Thymus (tissue), 11 donors: Measurements from ENCODE around the gene ERMARD. TPM values are rescaled to one million over a fixed set of nuclear protein-coding genes. Genes with fewer than 3 reads are reported as not detected.
"Not testable (repeated sequence)": the region's sequence is repeated elsewhere in the genome, so short reads cannot be mapped to it uniquely, and the experiment has no call there.

Experiments
- DNase-seq, 9 donors: peaks; one replicate each; pipeline ENCODE4 v3.0.0-alpha.2; 2013; ENCODE audit warnings: low spot score in 9 of 9, low read depth in 6 of 9, missing footprints in 1 of 9
- H3K27ac ChIP-seq, 2 donors: one replicate each; pipeline ENCODE4 v1.5.1; 2013; ENCODE audit warnings: control low read depth in 1 of 2, low read depth in 1 of 2, low read length in 1 of 2, mild to moderate bottlenecking in 1 of 2, moderate library complexity in 1 of 2
- H3K27me3 ChIP-seq, 2 donors: one replicate each; pipeline ENCODE4 v1.5.1; 2013; ENCODE audit warnings: low read length in 1 of 2; ENCODE audit not compliant: control insufficient read depth in 2 of 2, insufficient read depth in 1 of 2
- H3K36me3 ChIP-seq, 2 donors: one replicate each; pipeline ENCODE4 v1.5.1; 2013; ENCODE audit warnings: low read length in 1 of 2, mild to moderate bottlenecking in 1 of 2, moderate library complexity in 1 of 2; ENCODE audit not compliant: control insufficient read depth in 2 of 2, insufficient read depth in 2 of 2
- H3K4me1 ChIP-seq, 2 donors: one replicate each; pipeline ENCODE4 v1.5.1; 2013; ENCODE audit warnings: low read length in 2 of 2; ENCODE audit not compliant: control insufficient read depth in 2 of 2, insufficient read depth in 2 of 2
- H3K4me3 ChIP-seq, 2 donors: one replicate each; pipeline ENCODE4 v1.5.1; 2013; ENCODE audit warnings: low read length in 2 of 2, control low read depth in 1 of 2, mild to moderate bottlenecking in 1 of 2
- H3K9me3 ChIP-seq, 2 donors: one replicate each; pipeline ENCODE4 v1.5.1; 2013; ENCODE audit warnings: low read length in 1 of 2, mild to moderate bottlenecking in 1 of 2; ENCODE audit not compliant: control insufficient read depth in 2 of 2, insufficient read depth in 1 of 2
- WGBS: extraction: QIAGEN DNeasy Blood & Tissue Kit; methylation state at CpG from one replicate; pipeline ENCODE4 v1.1.7; 2013; 5-methylcytosine and 5-hydroxymethylcytosine counted together
- polyA plus RNA-seq: library from polyadenylated mRNA; stranded (reverse); fragments of 200-250 nt; gene quantifications from one replicate; pipeline ENCODE4 v1.2.3, GENCODE V29; 2013
- total RNA-seq: library from RNA; stranded (reverse); fragments of 120-200 nt; gene quantifications from one replicate; pipeline ENCODE4 v1.2.4, GENCODE V29; 2013
- donor health status: healthy.

ERMARD gene
- total and polyA plus RNA-seq, 2 donors, result 25.4 to 104 TPM

DNA sequence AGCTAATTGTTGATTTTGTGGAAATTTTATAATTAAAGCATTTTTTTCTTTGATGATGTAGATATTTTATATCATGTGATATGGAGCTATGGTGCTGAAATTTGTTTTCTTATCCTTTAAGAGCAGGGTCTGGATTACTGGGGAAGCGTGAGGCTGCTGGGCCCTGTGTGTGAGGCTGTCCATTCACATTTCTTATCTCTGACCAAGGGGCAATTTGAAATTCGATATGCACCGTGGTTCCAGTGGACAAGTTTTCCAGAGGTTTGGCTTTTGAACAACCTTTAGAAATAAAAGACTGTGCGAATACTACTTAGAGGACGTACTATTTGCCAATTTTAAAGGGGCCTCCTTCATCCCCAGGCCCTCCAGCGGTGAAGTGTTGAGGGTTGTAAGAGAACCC lies 3.7 kb downstream of the ERMARD start:
- Histone ChIP-seq H3K4me3 (no peak overlapping the region), H3K27me3 (no peaks in the 10 kb centered on the region), H3K4me1 (peaks cover 4 to 6% of the 10 kb centered on the region in 2 donors), H3K9me3 (no peaks in the 10 kb centered on the region), H3K27ac (no peak overlapping the region), H3K36me3 (peaks cover 21 to 27% of the 10 kb centered on the region in 2 donors)
- WGBS, result 96% methylated on average over 6 of the region's 6 CpGs
- no peak for DNase-seq

DNA sequence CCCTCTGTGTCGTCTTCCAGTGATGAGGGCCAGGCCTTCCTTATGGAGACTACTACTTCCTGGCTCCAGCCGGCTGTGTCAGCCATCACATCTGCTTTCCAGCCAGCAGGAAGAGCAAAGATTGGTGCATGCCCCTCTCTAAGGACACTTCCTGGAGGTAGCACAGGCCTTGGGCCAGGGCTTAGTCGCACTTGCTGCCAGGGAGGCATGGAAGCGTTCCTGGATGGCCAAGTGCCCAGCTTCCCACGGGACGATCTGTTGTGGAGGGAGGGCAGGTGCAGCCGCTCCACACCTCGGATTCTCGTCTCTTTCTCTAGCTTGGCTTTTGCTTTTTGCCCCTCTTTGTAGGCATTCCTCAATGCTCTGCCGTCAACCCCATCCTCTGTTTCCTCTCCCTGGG lies 11.9 kb downstream of the ERMARD start:
- WGBS, result 79% methylated on average over 10 of the region's 10 CpGs
- Histone ChIP-seq H3K36me3 (peaks cover 60 to 70% of the 10 kb centered on the region in 2 donors), H3K4me1 (no peaks in the 10 kb centered on the region), H3K9me3 (no peaks in the 10 kb centered on the region), H3K27ac (no peak overlapping the region), H3K4me3 (no peak overlapping the region), H3K27me3 (no peaks in the 10 kb centered on the region)
- no peak for DNase-seq

DNA sequence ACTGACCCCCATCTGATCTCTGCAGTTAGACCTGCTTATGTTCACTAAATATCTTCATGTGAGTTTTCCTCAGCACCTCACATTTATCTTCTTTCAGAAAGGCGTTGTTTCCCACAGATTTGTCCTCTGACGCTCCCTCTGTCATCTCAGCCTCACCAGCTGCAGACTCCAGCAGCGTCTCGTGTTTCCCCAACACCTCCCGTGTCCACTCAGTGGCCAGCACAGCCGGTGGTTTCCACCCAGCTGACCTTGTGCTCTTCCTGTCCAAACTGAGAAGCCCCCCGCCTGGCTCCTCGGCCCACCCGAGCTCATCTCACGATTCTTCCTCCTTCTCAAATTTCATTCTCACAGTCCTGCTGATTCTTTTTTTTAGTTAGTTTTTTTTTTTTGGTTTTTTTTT lies 12.5 kb downstream of the ERMARD start:
- Histone ChIP-seq H3K9me3 (no peaks in the 10 kb centered on the region), H3K27ac (no peak overlapping the region), H3K4me3 (no peak overlapping the region), H3K4me1 (no peaks in the 10 kb centered on the region), H3K27me3 (no peaks in the 10 kb centered on the region), H3K36me3 (peaks cover 61 to 72% of the 10 kb centered on the region in 2 donors)
- DNase-seq, result no peak
- WGBS, result 95% methylated on average over 10 of the region's 10 CpGs

DNA sequence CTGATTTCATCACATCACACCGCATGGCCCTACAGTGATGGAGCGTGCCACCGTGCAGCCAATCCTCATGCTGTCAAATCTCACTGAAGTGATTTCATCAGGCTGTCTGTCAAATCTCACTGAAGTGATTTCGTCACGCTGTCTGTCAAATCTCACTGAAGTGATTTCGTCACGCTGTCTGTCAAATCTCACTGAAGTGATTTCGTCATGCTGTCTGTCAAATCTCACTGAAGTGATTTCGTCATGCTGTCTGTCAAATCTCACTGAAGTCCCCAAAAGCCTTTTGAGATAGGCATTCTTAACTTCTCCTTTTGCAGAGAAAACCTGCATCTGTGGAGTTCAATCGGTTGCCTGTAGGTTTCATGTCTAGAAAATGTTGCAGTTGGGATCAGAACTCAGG lies 14.4 kb downstream of the ERMARD start:
- H3K27me3 ChIP-seq, H3K9me3 ChIP-seq, H3K4me3 ChIP-seq, H3K4me1 ChIP-seq, H3K27ac ChIP-seq, DNase-seq: not testable (repeated sequence)
- 96% methylated on average over 5 of the region's 10 CpGs for WGBS
- peaks cover 51 to 62% of the 10 kb centered on the region in 2 donors for H3K36me3 ChIP-seq

DNA sequence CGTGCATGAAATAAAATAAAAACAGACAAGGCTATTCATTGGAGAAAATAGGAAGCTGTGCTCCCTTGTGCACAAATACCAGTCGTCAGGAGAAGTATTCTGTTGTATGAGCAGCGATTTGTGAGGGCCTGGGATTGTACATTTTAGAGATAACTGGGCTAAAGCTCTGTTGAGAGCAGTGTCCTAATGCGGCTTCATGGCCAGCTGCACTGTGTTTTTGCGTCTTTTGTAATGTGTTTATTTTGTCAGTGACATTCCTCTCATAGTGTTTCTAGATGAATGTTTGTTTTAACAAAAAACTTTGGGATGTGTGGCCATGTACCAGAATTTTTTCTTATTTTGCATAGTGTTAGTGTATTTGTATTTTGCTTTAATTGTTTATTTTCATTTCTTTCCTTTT lies 14.8 kb downstream of the ERMARD start:
- Histone ChIP-seq H3K27me3 (no peaks in the 10 kb centered on the region), H3K36me3 (peaks cover 47 to 60% of the 10 kb centered on the region in 2 donors), H3K4me3 (no peak overlapping the region), H3K27ac (no peak overlapping the region), H3K4me1 (no peaks in the 10 kb centered on the region), H3K9me3 (no peaks in the 10 kb centered on the region)
- DNase-seq, result no peak
- WGBS, result 98% methylated on average over 5 of the region's 5 CpGs

DNA sequence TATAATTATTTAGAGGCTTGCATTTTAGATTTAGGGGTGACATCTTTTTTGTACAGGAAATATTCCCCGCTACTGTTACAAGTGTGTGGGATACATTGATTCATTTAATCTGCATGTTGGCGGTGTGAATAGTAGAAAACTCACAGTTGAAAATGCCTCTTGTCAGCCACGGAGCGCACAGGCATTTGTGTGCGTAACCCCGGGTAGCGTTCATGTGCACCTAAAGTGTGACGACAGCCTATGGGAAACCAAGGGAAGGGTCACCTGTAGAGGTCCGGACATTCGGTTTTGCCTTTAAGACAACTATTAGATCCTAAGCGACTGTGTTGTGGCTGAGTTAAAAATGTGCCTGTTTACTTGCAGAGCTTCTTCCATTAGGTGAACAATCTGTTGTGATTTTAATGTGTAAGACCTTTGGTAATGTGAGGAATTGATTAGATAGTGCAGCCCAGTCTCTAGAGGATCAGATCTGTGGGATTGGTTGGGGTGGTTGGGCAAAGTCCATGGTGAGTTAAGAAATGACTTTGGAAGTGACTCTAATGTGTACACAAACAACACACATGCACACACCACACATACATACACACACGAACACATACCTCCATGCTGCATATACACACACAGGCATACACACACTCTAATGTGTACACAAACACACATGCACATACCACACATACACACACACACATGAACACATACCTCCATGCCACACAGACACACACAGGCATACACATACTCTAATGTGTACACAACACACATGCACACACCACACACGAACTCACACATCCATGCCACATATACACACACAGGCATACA lies 15.7 kb downstream of the ERMARD start:
- no peak for DNase-seq
- 99% methylated on average over 13 of the region's 13 CpGs for WGBS
- H3K27me3 ChIP-seq, result no peaks in the 10 kb centered on the region

DNA sequence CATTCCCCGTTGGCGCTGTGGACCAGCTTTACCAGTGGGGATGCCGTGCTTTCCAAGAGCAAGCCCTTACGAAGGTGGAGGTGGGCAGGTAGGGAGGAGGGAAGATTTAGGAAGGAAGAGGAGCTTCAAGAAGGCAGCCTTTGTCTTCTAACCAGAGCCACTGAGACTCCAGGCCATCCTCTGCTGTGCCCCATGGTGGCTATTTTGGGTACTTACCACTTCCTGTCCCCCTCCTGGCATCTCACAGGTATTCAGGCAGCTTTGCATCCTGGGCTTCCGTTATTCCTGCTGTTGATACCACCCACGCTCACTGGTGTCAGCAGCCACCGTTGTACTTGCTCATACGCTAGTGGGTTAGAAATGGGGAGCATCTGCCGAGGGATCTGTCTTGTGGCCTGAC lies 22.9 kb downstream of the ERMARD start:
- no peak for DNase-seq
- WGBS, result 97% methylated on average over 9 of the region's 9 CpGs
- Histone ChIP-seq H3K36me3 (peaks cover 33 to 43% of the 10 kb centered on the region in 2 donors), H3K9me3 (peaks cover 0 to 10% of the 10 kb centered on the region in 2 donors), H3K27me3 (no peaks in the 10 kb centered on the region), H3K27ac (no peak overlapping the region), H3K4me1 (no peaks in the 10 kb centered on the region), H3K4me3 (no peak overlapping the region)

More for the DNA sequence above, 15.7 kb downstream of the ERMARD start:
- Histone ChIP-seq H3K36me3 (peaks cover 49 to 65% of the 10 kb centered on the region in 2 donors), H3K27ac (no peak overlapping the region), H3K9me3 (peaks cover 0 to 4% of the 10 kb centered on the region in 2 donors), H3K4me3 (no peak overlapping the region), H3K4me1 (no peaks in the 10 kb centered on the region)

DNA sequence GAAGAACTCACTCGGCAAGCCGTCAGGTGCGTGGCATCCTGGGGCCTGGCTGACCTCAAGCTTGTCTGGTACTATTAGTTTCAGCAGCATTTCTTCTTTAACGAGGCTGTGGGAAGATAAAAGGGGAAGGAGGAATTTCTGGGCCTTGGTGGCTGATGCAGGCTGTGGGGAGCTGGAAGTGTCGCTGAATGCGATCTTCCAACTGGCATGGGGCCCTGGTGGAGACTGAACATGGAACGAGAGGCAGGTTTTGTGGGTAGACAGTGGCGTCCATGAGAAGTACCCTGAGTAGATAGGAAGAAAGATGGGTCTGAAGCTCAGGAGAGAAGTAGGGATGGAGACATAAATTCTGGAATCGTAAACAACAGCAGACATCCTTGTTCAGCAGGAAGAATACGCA lies 23.9 kb downstream of the ERMARD start:
- Histone ChIP-seq H3K4me1 (no peaks in the 10 kb centered on the region), H3K27me3 (no peaks in the 10 kb centered on the region), H3K4me3 (no peak overlapping the region), H3K36me3 (peaks cover 32 to 41% of the 10 kb centered on the region in 2 donors), H3K9me3 (peaks cover 0 to 10% of the 10 kb centered on the region in 2 donors), H3K27ac (no peak overlapping the region)
- WGBS, result 95% methylated on average over 10 of the region's 10 CpGs
- no peak for DNase-seq

DNA sequence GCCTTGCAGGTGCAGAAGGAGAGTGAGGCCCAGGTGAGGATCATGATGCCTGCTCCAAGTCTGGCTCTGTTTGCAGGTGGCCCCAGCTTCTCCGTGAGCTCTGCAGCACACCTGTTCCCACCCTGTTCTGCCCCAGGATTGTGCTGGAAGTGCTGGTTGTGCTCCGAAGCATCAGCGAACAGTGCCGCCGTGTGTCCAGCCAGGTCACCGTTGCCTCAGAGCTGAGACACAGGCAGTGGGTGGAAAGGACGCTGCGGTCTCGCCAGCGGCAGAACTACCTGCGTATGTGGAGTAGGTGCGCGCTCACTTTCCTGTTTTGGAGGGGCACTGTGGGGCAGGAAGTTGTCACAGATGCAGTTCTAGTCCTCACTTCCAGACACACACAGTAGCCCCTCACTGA lies 25.0 kb downstream of the ERMARD start:
- H3K27ac ChIP-seq, result no peak overlapping the region
- H3K9me3 ChIP-seq, result peaks cover 0 to 10% of the 10 kb centered on the region in 2 donors
- DNase-seq, result no peak
- peaks cover 32 to 44% of the 10 kb centered on the region in 2 donors for H3K36me3 ChIP-seq
- no peak overlapping the region for H3K4me3 ChIP-seq
- 98% methylated on average over 13 of the region's 13 CpGs for WGBS
- H3K4me1 ChIP-seq, result no peaks in the 10 kb centered on the region
- H3K27me3 ChIP-seq, result no peaks in the 10 kb centered on the region
